Psoas muscle (tissue), 8 donors: ENCODE measurements around the gene SYNGR3. TPM values are rescaled to one million over a fixed set of nuclear protein-coding genes. Genes with fewer than 3 reads are reported as not detected.

Source experiments
- ATAC-seq, 4 donors: fragments of 200-7000 bp; cut with Tn5 transposase; one replicate each; pipeline ENCODE4 v1.9.1; 2020; ENCODE audit warnings: moderate library complexity in 3 of 4, mild to moderate bottlenecking in 2 of 4
- DNase-seq, 2 donors: peaks; one replicate each; pipeline ENCODE4 v3.0.0-alpha.2; 2020
- H3K27ac ChIP-seq: fragments of 200-600 bp; one replicate; pipeline ENCODE4 v1.8.0; 2022
- H3K27me3 ChIP-seq, 3 donors: fragments of 200-600 bp in 1 of 3; one replicate each; pipeline versions ENCODE4 v1.6.1 to v1.8.0; 2013 to 2022; ENCODE audit warnings: low read length in 2 of 3, mild to moderate bottlenecking in 2 of 3, moderate library complexity in 1 of 3; ENCODE audit not compliant: insufficient read depth in 3 of 3
- H3K36me3 ChIP-seq, 2 donors: fragments of 200-600 bp in 1 of 2; one replicate each; pipeline versions ENCODE4 v1.6.1 to v1.8.0; 2013 to 2022; ENCODE audit warnings: low read depth in 1 of 2, mild to moderate bottlenecking in 1 of 2, moderate library complexity in 1 of 2; ENCODE audit not compliant: insufficient read depth in 1 of 2
- H3K4me1 ChIP-seq: fragments of 200-600 bp; one replicate; pipeline ENCODE4 v1.8.0; 2022
- H3K4me3 ChIP-seq: fragments of 200-600 bp; one replicate; pipeline ENCODE4 v1.8.0; 2022; ENCODE audit warnings: mild to moderate bottlenecking
- H3K9me3 ChIP-seq: fragments of 200-600 bp; one replicate; pipeline ENCODE4 v1.8.0; 2022
- CTCF ChIP-seq: fragments of 200-600 bp; IDR thresholded peaks from one replicate; pipeline ENCODE4 v1.8.0; 2022; ENCODE audit warnings: antibody characterized with exemption
- WGBS, 3 donors: extraction: QIAGEN DNeasy Blood & Tissue Kit; methylation state at CpG; one replicate each; pipeline versions ENCODE4 v1.1.6 to v1.1.7; 2013; 5-methylcytosine and 5-hydroxymethylcytosine counted together
- intact Hi-C, 2 donors: fragments of 100-400 bp; cut with DNase I; formaldehyde crosslinking; loops; one replicate each; pipeline versions ENCODE4 v1.11.0 to v1.14.2; 2022
- polyA plus RNA-seq, 3 donors: library from polyadenylated mRNA; stranded (reverse); fragments of 200-250 nt; gene quantifications; one replicate each; pipeline ENCODE4 v1.2.3, GENCODE V29; 2013
- total RNA-seq, 4 donors: library from RNA; stranded (reverse); fragmentation: NEBNext Ultra II Directional in 2 of 4; extraction: Animal tissue kit (Norgen Biotek cat#: 25700) in 2 of 4; gene quantifications; one replicate each; pipeline versions ENCODE4 v1.2.1 to v1.2.4, GENCODE V29; 2021 to 2023
- donor health status: healthy with polysubstance abuse.
- donor health status: DM: no; HTN: no; CAD: no; lungs with moderate emphysema.
- donor health status: Bipolar disorder and iron deficiency.
- donor health status: healthy.
- donor health status: DM: yes; HTN: yes; CAD: no.
- donor health status: DM: no; HTN: no; CAD: no.
- donor health status: DM: no; HTN: no; CAD: no.
- donor health status: DM: yes; HTN: yes; CAD: no.

SYNGR3 gene
- total and polyA plus RNA-seq, 7 donors = 0.24 to 0.85 (median 0.25) TPM; not detected in 1

- peaks cover 0 to 27% (median 18%) of the 10 kb centered on the region in 3 donors for H3K27me3 ChIP-seq
- intact Hi-C loops = no loop called here
Observed at GRCh38 chr16:2019518-2019920, 29.7 kb downstream of the SYNGR3 start, which contains the start of gene NPW. NPW (plus strand) TSS chr16:2019785.

DNA sequence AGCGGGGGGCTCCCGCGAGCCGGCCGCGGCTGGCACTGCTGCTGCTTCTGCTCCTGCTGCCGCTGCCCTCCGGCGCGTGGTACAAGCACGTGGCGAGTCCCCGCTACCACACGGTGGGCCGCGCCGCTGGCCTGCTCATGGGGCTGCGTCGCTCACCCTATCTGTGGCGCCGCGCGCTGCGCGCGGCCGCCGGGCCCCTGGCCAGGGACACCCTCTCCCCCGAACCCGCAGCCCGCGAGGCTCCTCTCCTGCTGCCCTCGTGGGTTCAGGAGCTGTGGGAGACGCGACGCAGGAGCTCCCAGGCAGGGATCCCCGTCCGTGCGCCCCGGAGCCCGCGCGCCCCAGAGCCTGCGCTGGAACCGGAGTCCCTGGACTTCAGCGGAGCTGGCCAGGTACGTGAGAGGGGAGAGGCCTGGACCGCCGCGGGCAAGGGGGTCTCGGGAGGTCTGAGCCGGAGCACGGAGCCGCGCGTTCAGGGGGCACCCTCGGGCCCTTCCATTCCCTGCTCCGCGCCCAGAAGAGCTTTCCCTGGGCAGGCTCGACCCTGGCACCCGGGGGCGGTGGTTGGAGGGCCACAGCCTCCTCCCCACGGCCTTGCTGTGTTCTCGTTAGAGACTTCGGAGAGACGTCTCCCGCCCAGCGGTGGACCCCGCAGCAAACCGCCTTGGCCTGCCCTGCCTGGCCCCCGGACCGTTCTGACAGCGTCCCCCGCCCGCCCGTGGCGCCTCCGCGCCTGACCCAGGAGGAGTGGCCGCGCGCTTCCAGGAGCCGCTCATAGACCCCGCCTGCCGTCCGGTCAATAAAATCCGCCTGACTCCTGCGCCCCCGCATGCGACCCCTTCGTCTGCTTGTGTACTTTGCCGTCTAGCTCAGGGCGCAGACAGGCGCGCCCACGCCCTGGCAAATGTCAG, 30.4 kb downstream of the SYNGR3 start:
- Histone ChIP-seq H3K9me3 (no peaks in the 10 kb centered on the region), H3K4me3 (peak overlapping the region; percentile 43), H3K27me3 (peaks cover 0 to 27% (median 18%) of the 10 kb centered on the region in 3 donors), H3K4me1 (peaks cover 3% of the 10 kb centered on the region), H3K27ac (no peak overlapping the region), H3K36me3 (no peaks in the 10 kb centered on the region)
- DNase-seq (no peak), ATAC-seq (no peak)
- no peak for TF ChIP-seq CTCF
- 2 to 4% (median 3%) methylated on average over 53 to 96 of the region's 96 CpGs for WGBS, 3 donors
- intact Hi-C loops = loop anchor here in 1 of 2 donors (5.0 kb wide), 1 partner anchor 132 kb away; no protein-coding TSS in a partner anchor

More at GRCh38 chr16:2019518-2019920, 29.7 kb downstream of the SYNGR3 start, which contains the start of gene NPW:
- ATAC-seq (no peak), DNase-seq (no peak)
- WGBS, 3 donors = 3 to 6% (median 5%) methylated on average over 13 to 33 of the region's 33 CpGs
- no peaks in the 10 kb centered on the region for H3K36me3 ChIP-seq
- no peak for TF ChIP-seq CTCF
- no peak within 1 kb of the TSS for H3K27ac ChIP-seq
- peaks cover 3% of the 10 kb centered on the region for H3K4me1 ChIP-seq
- peak within 1 kb of the TSS; percentile 43 for H3K4me3 ChIP-seq
- no peaks in the 10 kb centered on the region for H3K9me3 ChIP-seq

DNA sequence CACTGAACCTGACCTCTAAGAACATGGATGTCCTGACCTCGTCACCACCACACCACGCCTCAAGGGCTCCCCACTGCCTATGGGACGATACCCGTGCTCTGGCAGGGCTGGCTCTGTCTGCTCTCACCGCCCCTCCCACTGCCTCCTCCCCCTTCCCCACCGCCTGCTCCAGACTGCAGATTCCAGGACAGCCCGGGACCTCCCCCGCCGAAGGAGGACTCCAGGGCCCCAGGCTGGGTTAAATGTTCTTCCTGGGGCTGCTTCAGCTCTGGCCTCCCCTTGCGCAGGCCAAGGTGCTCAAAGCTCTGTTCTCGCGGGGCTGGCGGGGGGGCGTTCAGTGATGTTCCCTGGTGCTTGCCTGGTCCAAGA, 32.9 kb downstream of the SYNGR3 start:
- peaks cover 0 to 27% (median 18%) of the 10 kb centered on the region in 3 donors for H3K27me3 ChIP-seq
- 1 to 3% (median 2%) methylated on average over 13 to 14 of the region's 14 CpGs for WGBS, 3 donors
- peak overlapping the region; percentile 46 for H3K4me3 ChIP-seq
- no peak for DNase-seq
- no peak for TF ChIP-seq CTCF
- H3K27ac ChIP-seq = no peak overlapping the region
- H3K4me1 ChIP-seq = peaks cover 19% of the 10 kb centered on the region
- no peaks in the 10 kb centered on the region for H3K36me3 ChIP-seq
- intact Hi-C loops = loop anchor here (2.0 to 5.0 kb wide), 2 partner anchors 118 to 130 kb away; no protein-coding TSS in a partner anchor
- H3K9me3 ChIP-seq = no peaks in the 10 kb centered on the region
- ATAC-seq = peak; percentile 4 to 11 (median 8)

DNA sequence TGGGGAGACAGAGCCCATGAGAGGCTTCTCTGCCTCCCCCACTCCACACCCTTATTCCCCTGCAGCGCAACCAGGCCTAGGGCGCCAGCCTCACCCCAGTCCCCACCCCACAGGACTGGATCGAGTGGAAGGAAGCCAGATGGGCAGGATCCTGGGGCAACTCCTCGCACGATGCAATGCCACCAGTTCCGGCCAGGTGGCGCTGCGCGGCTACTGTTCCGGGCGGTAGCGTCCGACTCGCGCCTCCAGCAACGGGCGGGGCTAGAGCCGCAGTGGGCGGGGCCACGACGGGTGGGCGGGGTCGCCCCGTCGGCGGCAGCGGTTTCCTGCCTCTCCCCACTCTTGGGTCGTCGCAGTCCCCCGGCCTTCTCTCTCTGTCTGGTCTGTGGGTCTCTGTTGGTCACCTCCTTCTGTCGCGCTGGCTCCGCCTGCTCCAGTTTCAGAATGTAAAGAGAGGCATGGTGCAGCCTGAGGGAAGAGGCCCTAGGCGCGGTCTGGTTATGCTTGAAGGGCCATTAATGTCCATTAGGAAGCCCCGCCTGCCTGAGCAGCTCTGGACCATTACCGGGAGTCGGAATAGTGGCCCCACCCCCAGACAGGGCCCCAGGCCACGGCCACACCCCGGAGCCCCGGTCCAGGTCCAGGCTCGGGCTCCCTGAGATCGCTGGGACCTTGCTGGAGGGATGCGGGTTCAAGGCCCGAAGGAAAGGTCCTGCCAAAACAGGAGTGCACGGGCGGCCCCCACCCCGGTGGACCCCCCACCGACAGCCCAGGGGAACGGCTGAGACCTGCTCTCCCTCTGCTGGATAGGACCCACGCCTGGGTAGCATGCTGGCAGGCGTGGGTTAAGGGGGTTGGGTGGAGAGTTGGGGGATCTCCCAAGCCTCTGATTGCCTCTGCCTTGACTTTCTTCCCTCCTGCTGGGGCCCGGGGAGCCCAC, 33.6 kb downstream of the SYNGR3 start:
- H3K4me3 ChIP-seq = peak overlapping the region; percentile 46
- peak; percentile 88 to 94 (median 92) for ATAC-seq
- peak overlapping the region; percentile 52 for H3K27ac ChIP-seq
- H3K4me1 ChIP-seq = peaks cover 24% of the 10 kb centered on the region
- no peaks in the 10 kb centered on the region for H3K36me3 ChIP-seq
- 13 to 18% (median 14%) methylated on average over 46 to 53 of the region's 53 CpGs for WGBS, 3 donors
- intact Hi-C loops = loop anchor here (2.0 to 5.0 kb wide), 2 partner anchors 117 to 129 kb away; no protein-coding TSS in a partner anchor
- H3K27me3 ChIP-seq = peaks cover 0 to 27% (median 16%) of the 10 kb centered on the region in 3 donors
- no peaks in the 10 kb centered on the region for H3K9me3 ChIP-seq
- DNase-seq = peak; percentile 93 to 96
- peak; percentile 96 for TF ChIP-seq CTCF
